HepG2 (cell line): Measurements from ENCODE around the gene FOXN3. TPM values are rescaled to one million over a fixed set of nuclear protein-coding genes. Genes with fewer than 3 reads are reported as not detected.

Experiments
- BCL6 ChIP-seq: IDR thresholded peaks from 2 replicates; pipeline ENCODE4 v1.6.1; 2016; ENCODE audit warnings: missing genetic modification reagents, missing compliant biosample characterization
- CENPX ChIP-seq: sonication (generic); formaldehyde crosslinking; IDR thresholded peaks from 2 replicates; pipeline ENCODE4 v1.9.0; 2021; ENCODE audit warnings: mild to moderate bottlenecking, missing genetic modification reagents, moderate library complexity
- CHD2 ChIP-seq: IDR thresholded peaks from 2 replicates; pipeline ENCODE4 v1.6.1; 2011; ENCODE audit warnings: low read depth, low read length, improper control_type of control experiment
- FOXO1 ChIP-seq: sonication (generic); formaldehyde crosslinking; IDR thresholded peaks from 2 replicates; pipeline ENCODE4 v1.4.0; 2020; ENCODE audit warnings: missing genetic modification reagents
- HOXA3 ChIP-seq: sonication (generic); formaldehyde crosslinking; IDR thresholded peaks from 2 replicates; pipeline ENCODE4 v1.5.0; 2020; ENCODE audit warnings: missing genetic modification reagents
- KDM4B ChIP-seq: sonication (generic); formaldehyde crosslinking; IDR thresholded peaks from 2 replicates; pipeline ENCODE4 v1.4.0; 2020; ENCODE audit warnings: missing genetic modification reagents
- KDM6A ChIP-seq: IDR thresholded peaks from 2 replicates; pipeline ENCODE4 v1.6.1; 2016; ENCODE audit warnings: low read depth
- KLF16 ChIP-seq, 2 experiments: sonication (generic) in 1 of 2; formaldehyde crosslinking in 1 of 2; IDR thresholded peaks; 2 replicates each; pipeline versions ENCODE4 v1.6.1 to v1.8.0; 2016 to 2023; ENCODE audit warnings: missing genetic modification reagents in 2 of 2, missing compliant biosample characterization in 1 of 2
- LCORL ChIP-seq, 2 experiments: fragments of 450-650 bp in 1 of 2; sonication (generic) in 1 of 2; formaldehyde crosslinking in 1 of 2; IDR thresholded peaks; 2 replicates each; pipeline versions ENCODE4 v1.5.0 to v1.6.1; 2017 to 2020; ENCODE audit warnings: antibody characterized with exemption in 1 of 2, missing genetic modification reagents in 1 of 2
- RARG ChIP-seq: sonication (generic); formaldehyde crosslinking; IDR thresholded peaks from 2 replicates; pipeline ENCODE4 v1.4.0; 2020; ENCODE audit warnings: low read depth, mild to moderate bottlenecking, missing genetic modification reagents
- ZFX ChIP-seq: sonication (generic); formaldehyde crosslinking; IDR thresholded peaks from 2 replicates; pipeline ENCODE4 v1.4.0; 2020; ENCODE audit warnings: mild to moderate bottlenecking, low read depth, missing genetic modification reagents, moderate library complexity
- ZNF703 ChIP-seq: sonication (generic); formaldehyde crosslinking; IDR thresholded peaks from 2 replicates; pipeline ENCODE4 v1.5.1; 2020; ENCODE audit warnings: missing genetic modification reagents, mild to moderate bottlenecking, moderate library complexity, borderline replicate concordance
- ZNF782 ChIP-seq: sonication (generic); formaldehyde crosslinking; IDR thresholded peaks from 2 replicates; pipeline ENCODE4 v1.4.0; 2020; ENCODE audit warnings: missing genetic modification reagents, mild to moderate bottlenecking, borderline replicate concordance
- ZNF883 ChIP-seq: sonication (generic); formaldehyde crosslinking; IDR thresholded peaks from 2 replicates; pipeline ENCODE4 v1.5.1; 2020; ENCODE audit warnings: mild to moderate bottlenecking, missing genetic modification reagents; ENCODE audit errors: not compliant biosample characterization
- polyA plus RNA-seq, 8 experiments: library from polyadenylated mRNA; depleted of rRNA in 3 of 8; stranded (reverse) in 7 of 8; unstranded in 1 of 8; fragments of >200 nt; fragmentation: Illumina TruSeq in 4 of 8; extraction: Trizol in 4 of 8; gene quantifications; 2 replicates each; pipeline versions ENCODE4 v1.2.1 to v1.2.3, GENCODE V29; 2011 to 2016; ENCODE audit warnings: low read depth in 4 of 8, missing spikeins in 1 of 8, mixed read lengths in 1 of 8; ENCODE audit not compliant: insufficient read depth in 1 of 8
- total RNA-seq, 5 experiments: library from RNA; depleted of rRNA; stranded (reverse); fragments of >200 nt; fragmentation: Illumina TruSeq; extraction: Trizol; gene quantifications; 2 replicates each; pipeline ENCODE4 v1.2.3, GENCODE V29; 2016; ENCODE audit warnings: low read depth in 1 of 5
- TF ChIP-seq, protein P1 (sequence below): sonication (generic); formaldehyde crosslinking; IDR thresholded peaks from 2 replicates; pipeline ENCODE4 v1.5.0; 2020; ENCODE audit warnings: missing genetic modification reagents
- TF ChIP-seq, protein P2 (sequence below): sonication (generic); formaldehyde crosslinking; IDR thresholded peaks from 2 replicates; pipeline ENCODE4 v1.5.0; 2020; ENCODE audit warnings: mild to moderate bottlenecking, missing genetic modification reagents
- TF ChIP-seq, protein P3 (sequence below): sonication (generic); formaldehyde crosslinking; IDR thresholded peaks from 2 replicates; pipeline ENCODE4 v1.4.0; 2020; ENCODE audit warnings: mild to moderate bottlenecking, missing genetic modification reagents
- TF ChIP-seq, protein P4 (sequence below): IDR thresholded peaks from 2 replicates; pipeline ENCODE4 v1.6.1; 2012; ENCODE audit warnings: low read depth, low read length, improper control_type of control experiment
- TF ChIP-seq, protein P5 (sequence below): sonication (generic); formaldehyde crosslinking; IDR thresholded peaks from 2 replicates; pipeline ENCODE4 v1.4.0; 2020; ENCODE audit warnings: missing genetic modification reagents

Gene FOXN3
- total and polyA plus RNA-seq, 2 of the 13 experiments (the other 11 are each of a cell fraction or from before 2014, with no cell fraction given): 32.4 to 70.2 TPM

DNA sequence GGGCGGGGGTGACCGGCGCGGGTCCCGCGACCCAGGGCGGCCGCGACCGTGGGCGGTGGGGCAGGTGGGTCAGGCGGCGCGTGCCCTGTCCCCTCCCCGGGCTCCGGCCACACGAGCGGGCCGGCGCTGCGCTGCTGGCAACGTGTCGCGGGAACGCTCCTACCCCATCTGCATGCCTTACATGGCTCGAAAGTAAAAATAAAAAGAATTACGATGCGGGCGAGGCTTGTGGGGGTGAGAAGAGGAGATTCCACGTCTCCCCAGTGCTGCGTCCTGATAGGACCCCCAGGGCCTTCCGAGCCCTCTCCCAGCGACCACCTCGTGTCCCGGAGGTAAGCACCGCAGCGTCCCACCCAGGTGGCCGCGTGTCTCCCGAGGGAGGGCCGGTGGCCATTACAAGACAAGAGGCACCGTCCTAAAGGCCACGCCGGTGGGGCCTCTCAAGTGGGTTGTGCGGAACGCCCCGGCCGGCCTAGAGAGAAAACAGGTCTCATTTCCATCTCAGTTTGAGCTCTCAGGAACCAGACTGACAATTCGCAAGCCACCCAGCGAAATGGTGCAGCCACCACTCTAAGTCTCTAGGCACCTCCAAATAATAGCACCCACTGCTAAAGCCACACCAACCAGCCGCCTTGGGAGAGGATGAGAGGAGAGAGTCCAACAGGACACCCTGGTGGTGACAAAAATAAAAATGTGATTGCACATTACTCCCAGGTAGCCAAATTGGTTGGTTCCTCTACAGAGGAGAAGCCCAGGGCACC is 612 bp upstream of the FOXN3 start (continued):
- TF ChIP-seq HOXA3 (CRISPR knock-in tag): peak; percentile 11
- peak in 1 of 2 experiments; percentile 17; a peak in 1 of 4 replicates for TF ChIP-seq KLF16 (CRISPR knock-in tag; IDR thresholded peaks at IDR 0.05)
- TF ChIP-seq CENPX (CRISPR knock-in tag): no peak
- TF ChIP-seq BCL6 (CRISPR knock-in tag): no peak
- TF ChIP-seq, protein P1, sequence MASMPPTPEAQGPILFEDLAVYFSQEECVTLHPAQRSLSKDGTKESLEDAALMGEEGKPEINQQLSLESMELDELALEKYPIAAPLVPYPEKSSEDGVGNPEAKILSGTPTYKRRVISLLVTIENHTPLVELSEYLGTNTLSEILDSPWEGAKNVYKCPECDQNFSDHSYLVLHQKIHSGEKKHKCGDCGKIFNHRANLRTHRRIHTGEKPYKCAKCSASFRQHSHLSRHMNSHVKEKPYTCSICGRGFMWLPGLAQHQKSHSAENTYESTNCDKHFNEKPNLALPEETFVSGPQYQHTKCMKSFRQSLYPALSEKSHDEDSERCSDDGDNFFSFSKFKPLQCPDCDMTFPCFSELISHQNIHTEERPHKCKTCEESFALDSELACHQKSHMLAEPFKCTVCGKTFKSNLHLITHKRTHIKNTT (CRISPR knock-in tag): no peak
- TF ChIP-seq, protein P2, sequence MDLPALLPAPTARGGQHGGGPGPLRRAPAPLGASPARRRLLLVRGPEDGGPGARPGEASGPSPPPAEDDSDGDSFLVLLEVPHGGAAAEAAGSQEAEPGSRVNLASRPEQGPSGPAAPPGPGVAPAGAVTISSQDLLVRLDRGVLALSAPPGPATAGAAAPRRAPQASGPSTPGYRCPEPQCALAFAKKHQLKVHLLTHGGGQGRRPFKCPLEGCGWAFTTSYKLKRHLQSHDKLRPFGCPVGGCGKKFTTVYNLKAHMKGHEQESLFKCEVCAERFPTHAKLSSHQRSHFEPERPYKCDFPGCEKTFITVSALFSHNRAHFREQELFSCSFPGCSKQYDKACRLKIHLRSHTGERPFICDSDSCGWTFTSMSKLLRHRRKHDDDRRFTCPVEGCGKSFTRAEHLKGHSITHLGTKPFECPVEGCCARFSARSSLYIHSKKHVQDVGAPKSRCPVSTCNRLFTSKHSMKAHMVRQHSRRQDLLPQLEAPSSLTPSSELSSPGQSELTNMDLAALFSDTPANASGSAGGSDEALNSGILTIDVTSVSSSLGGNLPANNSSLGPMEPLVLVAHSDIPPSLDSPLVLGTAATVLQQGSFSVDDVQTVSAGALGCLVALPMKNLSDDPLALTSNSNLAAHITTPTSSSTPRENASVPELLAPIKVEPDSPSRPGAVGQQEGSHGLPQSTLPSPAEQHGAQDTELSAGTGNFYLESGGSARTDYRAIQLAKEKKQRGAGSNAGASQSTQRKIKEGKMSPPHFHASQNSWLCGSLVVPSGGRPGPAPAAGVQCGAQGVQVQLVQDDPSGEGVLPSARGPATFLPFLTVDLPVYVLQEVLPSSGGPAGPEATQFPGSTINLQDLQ (CRISPR knock-in tag): no peak
- peak; percentile 7; the same call in 1 of the 2 replicates for TF ChIP-seq FOXO1 (CRISPR knock-in tag)
- TF ChIP-seq LCORL (IDR thresholded peaks at IDR 0.05): no peak
- peak; percentile 33 for TF ChIP-seq LCORL (CRISPR knock-in tag; IDR thresholded peaks at IDR 0.05)
- no peak for TF ChIP-seq ZNF782
- TF ChIP-seq ZNF703 (CRISPR knock-in tag): 0 out of 2 replicates have a peak, but pooled peaks have one; percentile 51
- no peak for TF ChIP-seq RARG (CRISPR knock-in tag)
- TF ChIP-seq ZNF883 (CRISPR knock-in tag): no peak
- TF ChIP-seq, protein P3, sequence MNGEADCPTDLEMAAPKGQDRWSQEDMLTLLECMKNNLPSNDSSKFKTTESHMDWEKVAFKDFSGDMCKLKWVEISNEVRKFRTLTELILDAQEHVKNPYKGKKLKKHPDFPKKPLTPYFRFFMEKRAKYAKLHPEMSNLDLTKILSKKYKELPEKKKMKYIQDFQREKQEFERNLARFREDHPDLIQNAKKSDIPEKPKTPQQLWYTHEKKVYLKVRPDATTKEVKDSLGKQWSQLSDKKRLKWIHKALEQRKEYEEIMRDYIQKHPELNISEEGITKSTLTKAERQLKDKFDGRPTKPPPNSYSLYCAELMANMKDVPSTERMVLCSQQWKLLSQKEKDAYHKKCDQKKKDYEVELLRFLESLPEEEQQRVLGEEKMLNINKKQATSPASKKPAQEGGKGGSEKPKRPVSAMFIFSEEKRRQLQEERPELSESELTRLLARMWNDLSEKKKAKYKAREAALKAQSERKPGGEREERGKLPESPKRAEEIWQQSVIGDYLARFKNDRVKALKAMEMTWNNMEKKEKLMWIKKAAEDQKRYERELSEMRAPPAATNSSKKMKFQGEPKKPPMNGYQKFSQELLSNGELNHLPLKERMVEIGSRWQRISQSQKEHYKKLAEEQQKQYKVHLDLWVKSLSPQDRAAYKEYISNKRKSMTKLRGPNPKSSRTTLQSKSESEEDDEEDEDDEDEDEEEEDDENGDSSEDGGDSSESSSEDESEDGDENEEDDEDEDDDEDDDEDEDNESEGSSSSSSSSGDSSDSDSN (CRISPR knock-in tag): peak; percentile 39
- TF ChIP-seq, protein P4, sequence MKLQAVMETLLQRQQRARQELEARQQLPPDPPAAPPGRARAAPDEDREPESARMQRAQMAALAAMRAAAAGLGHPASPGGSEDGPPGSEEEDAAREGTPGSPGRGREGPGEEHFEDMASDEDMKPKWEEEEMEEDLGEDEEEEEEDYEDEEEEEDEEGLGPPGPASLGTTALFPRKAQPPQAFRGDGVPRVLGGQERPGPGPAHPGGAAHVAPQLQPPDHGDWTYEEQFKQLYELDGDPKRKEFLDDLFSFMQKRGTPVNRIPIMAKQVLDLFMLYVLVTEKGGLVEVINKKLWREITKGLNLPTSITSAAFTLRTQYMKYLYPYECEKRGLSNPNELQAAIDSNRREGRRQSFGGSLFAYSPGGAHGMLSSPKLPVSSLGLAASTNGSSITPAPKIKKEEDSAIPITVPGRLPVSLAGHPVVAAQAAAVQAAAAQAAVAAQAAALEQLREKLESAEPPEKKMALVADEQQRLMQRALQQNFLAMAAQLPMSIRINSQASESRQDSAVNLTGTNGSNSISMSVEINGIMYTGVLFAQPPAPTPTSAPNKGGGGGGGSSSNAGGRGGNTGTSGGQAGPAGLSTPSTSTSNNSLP: no peak
- TF ChIP-seq KDM4B (CRISPR knock-in tag): no peak
- no peak for TF ChIP-seq KDM6A
- TF ChIP-seq, protein P5, sequence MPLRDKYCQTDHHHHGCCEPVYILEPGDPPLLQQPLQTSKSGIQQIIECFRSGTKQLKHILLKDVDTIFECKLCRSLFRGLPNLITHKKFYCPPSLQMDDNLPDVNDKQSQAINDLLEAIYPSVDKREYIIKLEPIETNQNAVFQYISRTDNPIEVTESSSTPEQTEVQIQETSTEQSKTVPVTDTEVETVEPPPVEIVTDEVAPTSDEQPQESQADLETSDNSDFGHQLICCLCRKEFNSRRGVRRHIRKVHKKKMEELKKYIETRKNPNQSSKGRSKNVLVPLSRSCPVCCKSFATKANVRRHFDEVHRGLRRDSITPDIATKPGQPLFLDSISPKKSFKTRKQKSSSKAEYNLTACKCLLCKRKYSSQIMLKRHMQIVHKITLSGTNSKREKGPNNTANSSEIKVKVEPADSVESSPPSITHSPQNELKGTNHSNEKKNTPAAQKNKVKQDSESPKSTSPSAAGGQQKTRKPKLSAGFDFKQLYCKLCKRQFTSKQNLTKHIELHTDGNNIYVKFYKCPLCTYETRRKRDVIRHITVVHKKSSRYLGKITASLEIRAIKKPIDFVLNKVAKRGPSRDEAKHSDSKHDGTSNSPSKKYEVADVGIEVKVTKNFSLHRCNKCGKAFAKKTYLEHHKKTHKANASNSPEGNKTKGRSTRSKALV (CRISPR knock-in tag): no peak
- TF ChIP-seq ZFX (CRISPR knock-in tag): peak; percentile 69
- TF ChIP-seq CHD2: no peak
